ENCODE data around the gene CEP126. TPM values are rescaled to one million over a fixed set of nuclear protein-coding genes. Genes with fewer than 3 reads are reported as not detected.
A peak's percentile ranks its signal among the peaks of the same experiment; 100 is the strongest.

CEP126 gene
- total and polyA plus RNA-seq, 2 of the 13 experiments (the other 11 are each of a cell fraction or from before 2014, with no cell fraction given): 1.4 to 1.7 TPM

- TF ChIP-seq ZNF138 (CRISPR knock-in tag; IDR thresholded peaks at IDR 0.05; ENCODE audit: low read depth): no peak
- no peak for TF ChIP-seq HNRNPH1 (optimal IDR thresholded peaks at IDR 0.05; ENCODE audit: low read depth, low read length)
- TF ChIP-seq MED1 (CRISPR knock-in tag; IDR thresholded peaks at IDR 0.05): no peak
- TF ChIP-seq ZNF136 (CRISPR knock-in tag; IDR thresholded peaks at IDR 0.05; ENCODE audit: low read depth): no peak
- TF ChIP-seq ZNF350 (CRISPR knock-in tag; IDR thresholded peaks at IDR 0.05; ENCODE audit: borderline replicate concordance, low read depth): no peak
- TF ChIP-seq ZNF577 (CRISPR knock-in tag; IDR thresholded peaks at IDR 0.05; ENCODE audit: borderline replicate concordance, low read depth): no peak
- no peak for TF ChIP-seq ZHX1 (CRISPR knock-in tag; IDR thresholded peaks at IDR 0.05; ENCODE audit: low read depth)
- TF ChIP-seq MXD4 (CRISPR knock-in tag; IDR thresholded peaks at IDR 0.05): no peak
- no peak for TF ChIP-seq SALL1 (CRISPR knock-in tag; IDR thresholded peaks at IDR 0.05)
Observed at GRCh38 chr11:102014756-102015155, 99.9 kb downstream of the CEP126 start (continued).

- H3K4me1 ChIP-seq (ENCODE audit: insufficient read depth, low read length): peaks cover 11% of the 10 kb centered on the region; the same call in 1 of the 2 replicates
- H4K20me1 ChIP-seq (ENCODE audit: insufficient read depth, low read length): no peaks in the 10 kb centered on the region
- H3K36me3 ChIP-seq (replicated peaks in 1 of 2; ENCODE audit: control insufficient read depth in 1 of 2, insufficient read depth in 2 of 2, low read length in 2 of 2): no peaks in the 10 kb centered on the region
- BruUV-seq (replicated peaks): no TSS peak
- ChIA-PET CTCF (ENCODE audit: low intra/inter-chr PET ratio, low total read pairs) (no interaction called here), POLR2A (no interaction called here)
- 42% methylated on average over 3 of the region's 3 CpGs for WGBS (ENCODE audit: low lambda C conversion rate)
- no peak overlapping the region for H3K4me2 ChIP-seq (ENCODE audit: low read depth, low read length)
- no peak overlapping the region for H3K4me3 ChIP-seq (replicated peaks in 1 of 3; ENCODE audit: insufficient read depth in 1 of 3, low read depth in 2 of 3, low read length in 3 of 3)
- DNase-seq (ENCODE audit: low spot score) (no peak), FAIRE-seq (no peak), ATAC-seq (no peak)
- H3K79me2 ChIP-seq (ENCODE audit: insufficient read depth, low read length): no peaks in the 10 kb centered on the region
- no peak overlapping the region for H3K9ac ChIP-seq (ENCODE audit: insufficient read depth, low read depth, low read length)
- intact Hi-C loops (cut with micrococcal nuclease; ENCODE audit: unreplicated experiment): no loop called here
- in situ Hi-C loops (cut with HindIII; ENCODE audit: extremely low pct_ligation_motif_present, low pct_unique_long_range_greater_than_20kb): loop anchor here (25.0 kb wide), 1 partner anchor 580 kb away; no protein-coding TSS in a partner anchor
- H3K27ac ChIP-seq (ENCODE audit: extremely low read length, insufficient read depth, low read length): no peak overlapping the region
- H3K9me3 ChIP-seq (ENCODE audit: low read length): no peaks in the 10 kb centered on the region
- no peaks in the 10 kb centered on the region for H3K27me3 ChIP-seq (ENCODE audit: control insufficient read depth in 1 of 2, insufficient read depth in 2 of 2, low read length in 2 of 2)
- H2AFZ ChIP-seq (ENCODE audit: low read length): no peak overlapping the region
- TF ChIP-seq ZNF737 (CRISPR knock-in tag; IDR thresholded peaks at IDR 0.05; ENCODE audit: borderline replicate concordance) (no peak), NFRKB (IDR thresholded peaks at IDR 0.05) (no peak), ZNF570 (CRISPR knock-in tag; IDR thresholded peaks at IDR 0.05; ENCODE audit: borderline replicate concordance) (no peak), NCOA1 (CRISPR knock-in tag; IDR thresholded peaks at IDR 0.05) (no peak), MAFF (IDR thresholded peaks at IDR 0.05; ENCODE audit: low read depth, low read length) (peak; percentile 20; the same call in 1 of the 2 replicates), SOX6 (IDR thresholded peaks at IDR 0.05) (no peak), SOX6 (CRISPR knock-in tag; IDR thresholded peaks at IDR 0.05) (no peak), ZNF580 (CRISPR knock-in tag; IDR thresholded peaks at IDR 0.05; ENCODE audit: borderline replicate concordance, low read depth) (no peak), BORCS8-MEF2B (CRISPR knock-in tag; IDR thresholded peaks at IDR 0.05) (no peak), TMF1 (CRISPR knock-in tag; IDR thresholded peaks at IDR 0.05; ENCODE audit: low read depth) (no peak), ZNF800 (CRISPR knock-in tag; IDR thresholded peaks at IDR 0.05) (no peak), PLRG1 (conservative IDR thresholded peaks at IDR 0.05) (no peak), MAFK (conservative IDR thresholded peaks at IDR 0.05 in 1 of 2, IDR thresholded peaks at IDR 0.05 in 1 of 2; ENCODE audit: low read length in 2 of 2) (peak in 1 of 2 experiments; percentile 42; a peak in 1 of 4 replicates)
Observed at GRCh38 chr11:102017026-102017425, 102.2 kb downstream of the CEP126 start.

Data from HepG2 (cell line).